HepG2 (cell line): ENCODE results near the gene LCE3A. TPM values are rescaled to one million over a fixed set of nuclear protein-coding genes. Genes with fewer than 3 reads are reported as not detected.

Source experiments
- ATAC-seq: fragments of 200-7000 bp; cut with Tn5 transposase; 3 replicates; pipeline ENCODE4 v1.9.1; 2020; ENCODE audit warnings: mild to moderate bottlenecking, moderate library complexity
- BruUV-seq: library from RNA; stranded (reverse); fragments of 400-500 nt; replicated peaks from 2 replicates; lab custom pipeline; 2021; lab: Mats Ljungman, UMichigan
- CTCF ChIA-PET: fragments of 300-600 bp; formaldehyde crosslinking; extraction: SDS; loops from one replicate; lab custom pipeline; 2021; ENCODE audit warnings: low total read pairs, inconsistent platforms, low intra/inter-chr PET ratio; lab: Yijun Ruan, JAX
- POLR2A ChIA-PET: fragments of 350-600 bp; sonication (Branson Sonifier 250); formaldehyde crosslinking; loops from one replicate; lab custom pipeline; 2020; ENCODE audit warnings: antibody characterized with exemption, inconsistent platforms; lab: Yijun Ruan, JAX
- DNase-seq: peaks from one replicate; pipeline ENCODE4 v3.0.0-alpha.2; 2015; ENCODE audit warnings: low spot score
- FAIRE-seq: peaks from 3 replicates; lab custom pipeline; 2011; peaks lifted over from hg19 to GRCh38; lab: Jason Lieb, UNC
- H2AFZ ChIP-seq: one replicate; pipeline ENCODE4 v1.6.1; 2011; ENCODE audit warnings: low read length, inconsistent platforms
- H3K27ac ChIP-seq: fragments of 300-600 bp; 3 replicates; pipeline ENCODE4 v1.8.0; 2011; ENCODE audit warnings: mixed run types, mild to moderate bottlenecking, mixed read lengths, low read length, inconsistent platforms; ENCODE audit not compliant: insufficient read depth; ENCODE audit errors: extremely low read length
- H3K27me3 ChIP-seq, 2 experiments: fragments of 200-600 bp in 1 of 2; 2 replicates in 1 of 2; 3 replicates in 1 of 2; pipeline versions ENCODE4 v1.6.0 to v1.8.0; 2011; ENCODE audit warnings: low read length in 2 of 2, mild to moderate bottlenecking in 2 of 2, moderate library complexity in 2 of 2, inconsistent platforms in 1 of 2; ENCODE audit not compliant: insufficient read depth in 2 of 2, control insufficient read depth in 1 of 2
- H3K36me3 ChIP-seq, 2 experiments: fragments of 200-600 bp in 1 of 2; replicated peaks in 1 of 2; 2 replicates in 1 of 2; 3 replicates in 1 of 2; pipeline versions ENCODE4 v1.5.1 to v1.8.0; 2011; ENCODE audit warnings: low read length in 2 of 2, inconsistent platforms in 1 of 2; ENCODE audit not compliant: insufficient read depth in 2 of 2, control insufficient read depth in 1 of 2
- H3K4me1 ChIP-seq: 2 replicates; pipeline ENCODE4 v1.5.1; 2012; ENCODE audit warnings: low read length, inconsistent platforms; ENCODE audit not compliant: insufficient read depth
- H3K4me2 ChIP-seq: 2 replicates; pipeline ENCODE4 v1.6.0; 2011; ENCODE audit warnings: low read depth, low read length, inconsistent platforms
- H3K4me3 ChIP-seq, 3 experiments: fragments of 200-600 bp in 1 of 3; sonication (generic), shearing (Covaris generic) in 1 of 3; replicated peaks in 1 of 3; 2 replicates each; pipeline ENCODE4 v1.5.1; 2011 to 2016; ENCODE audit warnings: low read length in 3 of 3, inconsistent platforms in 2 of 3, low read depth in 2 of 3, mild to moderate bottlenecking in 2 of 3, control low read depth in 1 of 3, mixed read lengths in 1 of 3; ENCODE audit not compliant: insufficient read depth in 1 of 3
- H3K79me2 ChIP-seq: one replicate; pipeline ENCODE4 v1.6.1; 2011; ENCODE audit warnings: low read length, inconsistent platforms; ENCODE audit not compliant: insufficient read depth
- H3K9ac ChIP-seq: 2 replicates; pipeline ENCODE4 v1.6.0; 2011; ENCODE audit warnings: mild to moderate bottlenecking, low read depth, low read length, inconsistent platforms; ENCODE audit not compliant: insufficient read depth
- H3K9me3 ChIP-seq: 2 replicates; pipeline ENCODE4 v1.5.1; 2012; ENCODE audit warnings: mild to moderate bottlenecking, low read length
- H4K20me1 ChIP-seq: 2 replicates; pipeline ENCODE4 v1.6.0; 2011; ENCODE audit warnings: inconsistent platforms, mild to moderate bottlenecking, low read length, moderate library complexity; ENCODE audit not compliant: insufficient read depth
- HNRNPH1 ChIP-seq: fragments of 200-400 bp; formaldehyde crosslinking; optimal IDR thresholded peaks from 2 replicates; pipeline ENCODE3; 2017; ENCODE audit warnings: mild to moderate bottlenecking, low read depth, low read length
- SETDB1 ChIP-seq: sonication (generic); formaldehyde crosslinking; IDR thresholded peaks from 2 replicates; pipeline ENCODE4 v1.5.1; 2020; ENCODE audit warnings: missing genetic modification reagents, mild to moderate bottlenecking, borderline replicate concordance
- WGBS: methylation state at CpG from one replicate; pipeline ENCODE4 v1.1.6; 2017; ENCODE audit warnings: low lambda C conversion rate; 5-methylcytosine and 5-hydroxymethylcytosine counted together
- in situ Hi-C: cut with HindIII; loops from 2 replicates; pipeline ENCODE4 v1.10.0; 2017; ENCODE audit warnings: low pct_unique_long_range_greater_than_20kb; ENCODE audit not compliant: extremely low pct_ligation_motif_present
- intact Hi-C: fragments of 100-400 bp; cut with micrococcal nuclease; formaldehyde crosslinking; loops from one replicate; pipeline ENCODE4 v1.10.0; 2022; ENCODE audit not compliant: unreplicated experiment
- polyA plus RNA-seq, 8 experiments: library from polyadenylated mRNA; depleted of rRNA in 3 of 8; stranded (reverse) in 7 of 8; unstranded in 1 of 8; fragments of >200 nt; fragmentation: Illumina TruSeq in 4 of 8; extraction: Trizol in 4 of 8; gene quantifications; 2 replicates each; pipeline versions ENCODE4 v1.2.1 to v1.2.3, GENCODE V29; 2011 to 2016; ENCODE audit warnings: low read depth in 4 of 8, missing spikeins in 1 of 8, mixed read lengths in 1 of 8; ENCODE audit not compliant: insufficient read depth in 1 of 8
- total RNA-seq, 5 experiments: library from RNA; depleted of rRNA; stranded (reverse); fragments of >200 nt; fragmentation: Illumina TruSeq; extraction: Trizol; gene quantifications; 2 replicates each; pipeline ENCODE4 v1.2.3, GENCODE V29; 2016; ENCODE audit warnings: low read depth in 1 of 5
- TF ChIP-seq, protein P1 (sequence below): sonication (generic); formaldehyde crosslinking; IDR thresholded peaks from 2 replicates; pipeline ENCODE4 v1.5.0; 2020; ENCODE audit warnings: missing genetic modification reagents, mild to moderate bottlenecking, borderline replicate concordance

Gene LCE3A
- total and polyA plus RNA-seq, 2 of the 13 experiments (the other 11 are each of a cell fraction or from before 2014, with no cell fraction given) = not detected

DNA sequence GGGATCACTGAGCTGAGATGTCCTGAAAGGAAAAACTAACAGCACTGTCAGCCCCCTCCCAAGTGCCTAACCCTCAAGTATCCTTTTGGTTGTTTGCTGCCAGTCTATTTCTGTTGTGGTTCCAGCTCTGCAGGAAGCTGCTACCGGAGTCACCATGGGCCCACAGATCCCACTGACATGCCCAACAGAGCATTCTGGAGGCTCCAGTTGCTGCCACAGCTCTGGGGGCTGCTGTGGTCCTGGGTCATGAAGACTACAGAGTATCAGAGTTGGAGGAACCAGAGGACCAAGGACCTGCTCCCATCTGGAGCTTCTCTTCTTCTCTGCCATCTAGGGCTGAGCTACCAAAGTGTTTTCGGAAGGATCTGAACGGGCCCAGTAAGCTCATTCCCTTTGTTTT is 910 bp downstream of the LCE3A start:
- no peak for TF ChIP-seq HNRNPH1
- TF ChIP-seq, protein P1, sequence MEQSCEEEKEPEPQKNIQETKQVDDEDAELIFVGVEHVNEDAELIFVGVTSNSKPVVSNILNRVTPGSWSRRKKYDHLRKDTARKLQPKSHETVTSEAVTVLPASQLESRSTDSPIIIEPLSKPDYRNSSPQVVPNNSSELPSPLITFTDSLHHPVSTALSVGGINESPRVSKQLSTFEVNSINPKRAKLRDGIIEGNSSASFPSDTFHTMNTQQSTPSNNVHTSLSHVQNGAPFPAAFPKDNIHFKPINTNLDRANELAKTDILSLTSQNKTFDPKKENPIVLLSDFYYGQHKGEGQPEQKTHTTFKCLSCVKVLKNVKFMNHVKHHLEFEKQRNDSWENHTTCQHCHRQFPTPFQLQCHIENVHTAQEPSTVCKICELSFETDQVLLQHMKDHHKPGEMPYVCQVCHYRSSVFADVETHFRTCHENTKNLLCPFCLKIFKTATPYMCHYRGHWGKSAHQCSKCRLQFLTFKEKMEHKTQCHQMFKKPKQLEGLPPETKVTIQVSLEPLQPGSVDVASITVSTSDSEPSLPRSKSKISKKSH (CRISPR knock-in tag) = no peak
- WGBS = 0% methylated on average over 3 of the region's 3 CpGs
- intact Hi-C loops = no loop called here
- in situ Hi-C loops = loop anchor here (5.0 kb wide), 1 partner anchor 55 kb away; the partner anchor contains the start of gene LCE3E
- Histone ChIP-seq H3K36me3 (no peaks in the 10 kb centered on the region), H3K79me2 (no peaks in the 10 kb centered on the region), H4K20me1 (no peaks in the 10 kb centered on the region), H3K4me1 (no peaks in the 10 kb centered on the region), H3K4me3 (no peak overlapping the region), H3K9me3 (no peaks in the 10 kb centered on the region), H3K27ac (no peak overlapping the region), H3K27me3 (peaks cover 0 to 8% of the 10 kb centered on the region in 2 experiments; a peak in 1 of 5 replicates), H3K9ac (no peak overlapping the region), H2AFZ (no peak overlapping the region), H3K4me2 (no peak overlapping the region)
- DNase-seq (no peak), FAIRE-seq (no peak), ATAC-seq (no peak)
- BruUV-seq = no TSS peak
- ChIA-PET CTCF (no interaction called here), POLR2A (no interaction called here)

DNA sequence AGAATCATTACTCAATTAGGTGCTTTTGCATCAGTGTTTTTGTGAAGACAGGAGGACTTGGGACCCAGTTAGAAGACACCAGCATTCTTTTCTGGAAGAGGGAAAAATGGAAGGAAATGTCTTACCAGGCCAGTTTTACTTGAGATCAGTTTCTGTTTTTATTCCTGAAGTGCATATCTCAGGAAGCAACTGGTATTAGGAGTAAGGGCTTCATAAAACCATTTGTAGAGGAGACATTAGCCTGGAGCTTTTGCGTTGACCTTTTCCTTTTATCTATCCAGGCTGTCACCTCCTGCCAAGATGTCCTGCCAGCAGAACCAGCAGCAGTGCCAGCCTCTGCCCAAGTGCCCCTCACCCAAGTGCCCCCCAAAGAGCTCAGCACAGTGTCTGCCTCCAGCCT is 9.4 kb downstream of the LCE3A start, which contains the start of gene LCE3B:
TSS of gene LCE3B (plus strand) at position 301 of the 400 bp plus-strand sequence. CDS start at position 301, 0 bp downstream.
- ATAC-seq = no peak

More for the DNA sequence above, 9.4 kb downstream of the LCE3A start, which contains the start of gene LCE3B:
- CTCF ChIA-PET = no interaction called here
- FAIRE-seq (no peak), DNase-seq (no peak)
- Histone ChIP-seq H3K27ac (no peak within 1 kb of the TSS), H3K27me3 (no peaks in the 10 kb centered on the region), H4K20me1 (no peaks in the 10 kb centered on the region), H3K9ac (no peak within 1 kb of the TSS), H3K4me3 (no peak within 1 kb of the TSS), H3K4me2 (no peak within 1 kb of the TSS), H3K79me2 (no peaks in the 10 kb centered on the region), H2AFZ (no peak within 1 kb of the TSS), H3K36me3 (no peaks in the 10 kb centered on the region), H3K9me3 (no peaks in the 10 kb centered on the region), H3K4me1 (no peaks in the 10 kb centered on the region)
- intact Hi-C loops (no loop called here), in situ Hi-C loops (no loop called here)
- no CpG with 5 or more reads among the region's 1 CpG for WGBS
- POLR2A ChIA-PET = no interaction called here
- TF ChIP-seq SETDB1 (CRISPR knock-in tag) = no peak
- no TSS peak for BruUV-seq
